ENCODE results near the gene TPCN1.

Gene TPCN1

GRCh38 chr12:113252494-113252893, 31.2 kb downstream of the TPCN1 start:
- Histone ChIP-seq H3K9me3 (ENCODE audit: control insufficient read depth, insufficient read depth, low read depth, low read length) (peaks cover 3% of the 10 kb centered on the region; the same call in 1 of the 2 replicates), H3K36me3 (ENCODE audit: control insufficient read depth, insufficient read depth, low read length) (no peaks in the 10 kb centered on the region), H3K4me1 (ENCODE audit: control insufficient read depth, insufficient read depth, low read length) (peaks cover 3% of the 10 kb centered on the region; the same call in 1 of the 2 replicates), H3K4me3 (ENCODE audit: low read depth, low read length) (no peak overlapping the region), H3K9ac (ENCODE audit: low read length) (no peak overlapping the region), H3K27me3 (ENCODE audit: control insufficient read depth, insufficient read depth, low read length) (no peaks in the 10 kb centered on the region), H3K27ac (ENCODE audit: low read depth, low read length) (no peak overlapping the region)

- peaks cover 2% of the 10 kb centered on the region; the same call in 1 of the 2 replicates for H3K4me1 ChIP-seq (ENCODE audit: control insufficient read depth, insufficient read depth, low read length)
- no peak overlapping the region for H3K4me3 ChIP-seq (ENCODE audit: low read depth, low read length)
- H3K27ac ChIP-seq (ENCODE audit: low read depth, low read length), result no peak overlapping the region
- H3K9me3 ChIP-seq (ENCODE audit: control insufficient read depth, insufficient read depth, low read depth, low read length), result peaks cover 3% of the 10 kb centered on the region; the same call in 1 of the 2 replicates
- no peak overlapping the region for H3K9ac ChIP-seq (ENCODE audit: low read length)
- no peaks in the 10 kb centered on the region for H3K27me3 ChIP-seq (ENCODE audit: control insufficient read depth, insufficient read depth, low read length)
- no peaks in the 10 kb centered on the region for H3K36me3 ChIP-seq (ENCODE audit: control insufficient read depth, insufficient read depth, low read length)
These were observed 32.4 kb downstream of the TPCN1 start for GRCh38 chr12:113253532-113254285.

GRCh38 chr12:113254298-113254697, 33.0 kb downstream of the TPCN1 start:
- Histone ChIP-seq H3K27me3 (ENCODE audit: control insufficient read depth, insufficient read depth, low read length) (no peaks in the 10 kb centered on the region), H3K27ac (ENCODE audit: low read depth, low read length) (no peak overlapping the region), H3K4me3 (ENCODE audit: low read depth, low read length) (no peak overlapping the region), H3K9me3 (ENCODE audit: control insufficient read depth, insufficient read depth, low read depth, low read length) (peaks cover 3% of the 10 kb centered on the region; the same call in 1 of the 2 replicates), H3K4me1 (ENCODE audit: control insufficient read depth, insufficient read depth, low read length) (peaks cover 5% of the 10 kb centered on the region), H3K36me3 (ENCODE audit: control insufficient read depth, insufficient read depth, low read length) (no peaks in the 10 kb centered on the region), H3K9ac (ENCODE audit: low read length) (no peak overlapping the region)

GRCh38 chr12:113257564-113257963, 36.3 kb downstream of the TPCN1 start:
- Histone ChIP-seq H3K27ac (ENCODE audit: low read depth, low read length) (no peak overlapping the region), H3K4me3 (ENCODE audit: low read depth, low read length) (no peak overlapping the region), H3K9ac (ENCODE audit: low read length) (no peak overlapping the region), H3K4me1 (ENCODE audit: control insufficient read depth, insufficient read depth, low read length) (peaks cover 15% of the 10 kb centered on the region), H3K9me3 (ENCODE audit: control insufficient read depth, insufficient read depth, low read depth, low read length) (peaks cover 3% of the 10 kb centered on the region; the same call in 1 of the 2 replicates), H3K27me3 (ENCODE audit: control insufficient read depth, insufficient read depth, low read length) (no peaks in the 10 kb centered on the region), H3K36me3 (ENCODE audit: control insufficient read depth, insufficient read depth, low read length) (peaks cover 3% of the 10 kb centered on the region; the same call in 1 of the 2 replicates)

GRCh38 chr12:113260127-113260526, 38.9 kb downstream of the TPCN1 start:
- Histone ChIP-seq H3K4me3 (ENCODE audit: low read depth, low read length) (no peak overlapping the region), H3K36me3 (ENCODE audit: control insufficient read depth, insufficient read depth, low read length) (peaks cover 6% of the 10 kb centered on the region; the same call in 1 of the 2 replicates), H3K27me3 (ENCODE audit: control insufficient read depth, insufficient read depth, low read length) (no peaks in the 10 kb centered on the region), H3K4me1 (ENCODE audit: control insufficient read depth, insufficient read depth, low read length) (peaks cover 15% of the 10 kb centered on the region), H3K9ac (ENCODE audit: low read length) (no peak overlapping the region), H3K27ac (ENCODE audit: low read depth, low read length) (peak overlapping the region; percentile 39; the same call in 1 of the 2 replicates), H3K9me3 (ENCODE audit: control insufficient read depth, insufficient read depth, low read depth, low read length) (no peaks in the 10 kb centered on the region)

- Histone ChIP-seq H3K4me1 (ENCODE audit: control insufficient read depth, insufficient read depth, low read length) (peaks cover 15% of the 10 kb centered on the region), H3K4me3 (ENCODE audit: low read depth, low read length) (no peak overlapping the region), H3K36me3 (ENCODE audit: control insufficient read depth, insufficient read depth, low read length) (peaks cover 6% of the 10 kb centered on the region; the same call in 1 of the 2 replicates), H3K9me3 (ENCODE audit: control insufficient read depth, insufficient read depth, low read depth, low read length) (no peaks in the 10 kb centered on the region), H3K27me3 (ENCODE audit: control insufficient read depth, insufficient read depth, low read length) (no peaks in the 10 kb centered on the region), H3K27ac (ENCODE audit: low read depth, low read length) (peak overlapping the region; percentile 39; the same call in 1 of the 2 replicates), H3K9ac (ENCODE audit: low read length) (no peak overlapping the region)
These were observed 39.5 kb downstream of the TPCN1 start for GRCh38 chr12:113260636-113261300.

GRCh38 chr12:113261847-113262470, 40.7 kb downstream of the TPCN1 start:
- H3K27ac ChIP-seq (ENCODE audit: low read depth, low read length), result no peak overlapping the region

GRCh38 chr12:113262710-113263109, 41.4 kb downstream of the TPCN1 start:
- Histone ChIP-seq H3K9ac (ENCODE audit: low read length) (no peak overlapping the region), H3K9me3 (ENCODE audit: control insufficient read depth, insufficient read depth, low read depth, low read length) (no peaks in the 10 kb centered on the region), H3K36me3 (ENCODE audit: control insufficient read depth, insufficient read depth, low read length) (peaks cover 20% of the 10 kb centered on the region), H3K27ac (ENCODE audit: low read depth, low read length) (no peak overlapping the region), H3K27me3 (ENCODE audit: control insufficient read depth, insufficient read depth, low read length) (no peaks in the 10 kb centered on the region), H3K4me3 (ENCODE audit: low read depth, low read length) (no peak overlapping the region), H3K4me1 (ENCODE audit: control insufficient read depth, insufficient read depth, low read length) (peaks cover 15% of the 10 kb centered on the region)

More at GRCh38 chr12:113261847-113262470, 40.7 kb downstream of the TPCN1 start:
- Histone ChIP-seq H3K9me3 (ENCODE audit: control insufficient read depth, insufficient read depth, low read depth, low read length) (no peaks in the 10 kb centered on the region), H3K9ac (ENCODE audit: low read length) (no peak overlapping the region), H3K36me3 (ENCODE audit: control insufficient read depth, insufficient read depth, low read length) (peaks cover 15% of the 10 kb centered on the region; the same call in 1 of the 2 replicates), H3K4me3 (ENCODE audit: low read depth, low read length) (no peak overlapping the region), H3K4me1 (ENCODE audit: control insufficient read depth, insufficient read depth, low read length) (peaks cover 15% of the 10 kb centered on the region), H3K27me3 (ENCODE audit: control insufficient read depth, insufficient read depth, low read length) (no peaks in the 10 kb centered on the region)

- H3K27ac ChIP-seq (ENCODE audit: low read depth, low read length), result no peak overlapping the region
- peaks cover 15% of the 10 kb centered on the region for H3K4me1 ChIP-seq (ENCODE audit: control insufficient read depth, insufficient read depth, low read length)
- H3K9me3 ChIP-seq (ENCODE audit: control insufficient read depth, insufficient read depth, low read depth, low read length), result no peaks in the 10 kb centered on the region
- peaks cover 28% of the 10 kb centered on the region for H3K36me3 ChIP-seq (ENCODE audit: control insufficient read depth, insufficient read depth, low read length)
- H3K4me3 ChIP-seq (ENCODE audit: low read depth, low read length), result no peak overlapping the region
- H3K9ac ChIP-seq (ENCODE audit: low read length), result no peak overlapping the region
- no peaks in the 10 kb centered on the region for H3K27me3 ChIP-seq (ENCODE audit: control insufficient read depth, insufficient read depth, low read length)
These were observed 42.2 kb downstream of the TPCN1 start for GRCh38 chr12:113263431-113263963.

GRCh38 chr12:113266106-113266895, 45.0 kb downstream of the TPCN1 start:
- Histone ChIP-seq H3K4me3 (ENCODE audit: low read depth, low read length) (no peak overlapping the region), H3K9me3 (ENCODE audit: control insufficient read depth, insufficient read depth, low read depth, low read length) (no peaks in the 10 kb centered on the region), H3K4me1 (ENCODE audit: control insufficient read depth, insufficient read depth, low read length) (no peaks in the 10 kb centered on the region), H3K27me3 (ENCODE audit: control insufficient read depth, insufficient read depth, low read length) (no peaks in the 10 kb centered on the region), H3K36me3 (ENCODE audit: control insufficient read depth, insufficient read depth, low read length) (peaks cover 36% of the 10 kb centered on the region), H3K9ac (ENCODE audit: low read length) (no peak overlapping the region), H3K27ac (ENCODE audit: low read depth, low read length) (no peak overlapping the region)

Measured in HUES6 (cell line).